B cell (primary cell): ENCODE data around the gene SPATA4. TPM values are rescaled to one million over a fixed set of nuclear protein-coding genes. Genes with fewer than 3 reads are reported as not detected.

Experiments used
- ATAC-seq: fragments of 200-7000 bp; cut with Tn5 transposase; one replicate; pipeline ENCODE4 v1.10.0; 2021; ENCODE audit warnings: low read depth, mild to moderate bottlenecking, moderate number of reproducible peaks, moderate library complexity
- CTCF ChIA-PET: fragments of 350-600 bp; sonication (Branson Sonifier 250); formaldehyde crosslinking; loops from one replicate; lab custom pipeline; 2021; ENCODE audit warnings: antibody characterized with exemption, inconsistent platforms; lab: Charles Lee
- POLR2A ChIA-PET: fragments of 350-600 bp; sonication (Branson Sonifier 250); formaldehyde crosslinking; loops from one replicate; lab custom pipeline; 2021; ENCODE audit warnings: antibody characterized with exemption; lab: Charles Lee
- DNase-seq: peaks from one replicate; pipeline ENCODE4 v3.0.0; 2013
- H2AFZ ChIP-seq: 2 replicates; pipeline ENCODE4 v1.6.1; 2012; ENCODE audit warnings: mild to moderate bottlenecking, low read depth, low read length; ENCODE audit not compliant: insufficient read depth, poor library complexity, severe bottlenecking
- H3K27ac ChIP-seq, 2 donors: 1 replicate in 1 of 2; 2 replicates in 1 of 2; pipeline ENCODE4 v1.5.1; 2012 to 2013; ENCODE audit warnings: low read length in 2 of 2, mild to moderate bottlenecking in 2 of 2, moderate library complexity in 1 of 2
- H3K27me3 ChIP-seq, 4 experiments: fragments of 200-600 bp in 1 of 4; sonication (generic) in 1 of 4; replicated peaks in 1 of 4; 1 replicate in 2 of 4; 2 replicates in 2 of 4; pipeline versions ENCODE4 v1.6.1 to v1.7.0; 2013 to 2016; ENCODE audit warnings: low read length in 3 of 4, mild to moderate bottlenecking in 2 of 4, mixed read lengths in 1 of 4, moderate library complexity in 1 of 4; ENCODE audit not compliant: insufficient read depth in 4 of 4, control insufficient read depth in 3 of 4; ENCODE audit errors: control extremely low read depth in 1 of 4
- H3K36me3 ChIP-seq, 2 experiments: replicated peaks in 1 of 2; 1 replicate in 1 of 2; 2 replicates in 1 of 2; pipeline versions ENCODE4 v1.6.1 to v1.7.1; 2013; ENCODE audit warnings: low read length in 1 of 2; ENCODE audit not compliant: insufficient read depth in 2 of 2, control insufficient read depth in 1 of 2; ENCODE audit errors: control extremely low read depth in 1 of 2, extremely low read depth in 1 of 2
- H3K4me1 ChIP-seq, 2 donors: fragments of 200-600 bp in 1 of 2; sonication (generic) in 1 of 2; 1 replicate in 1 of 2; 2 replicates in 1 of 2; pipeline versions ENCODE4 v1.5.1 to v1.6.1; 2013 to 2017; ENCODE audit warnings: low read length in 2 of 2; ENCODE audit not compliant: control insufficient read depth in 2 of 2, insufficient read depth in 2 of 2
- H3K4me2 ChIP-seq: replicated peaks from 2 replicates; pipeline ENCODE3; 2012; ENCODE audit warnings: mild to moderate bottlenecking, low read depth, low read length; ENCODE audit not compliant: poor library complexity, severe bottlenecking
- H3K4me3 ChIP-seq, 5 experiments: fragments of 200-600 bp in 1 of 5; sonication (generic) in 1 of 5; 1 replicate in 3 of 5; 2 replicates in 2 of 5; pipeline versions ENCODE4 v1.5.1 to v1.7.0; 2011 to 2016; ENCODE audit warnings: low read length in 4 of 5, mild to moderate bottlenecking in 4 of 5, low read depth in 2 of 5, control low read depth in 1 of 5, moderate library complexity in 1 of 5; ENCODE audit not compliant: insufficient read depth in 1 of 5; ENCODE audit errors: control extremely low read depth in 1 of 5, extremely low read depth in 1 of 5
- H3K79me2 ChIP-seq: fragments of 200-600 bp; sonication (generic); one replicate; pipeline ENCODE4 v1.6.0; 2016; ENCODE audit warnings: low read length; ENCODE audit not compliant: control insufficient read depth, insufficient read depth
- H3K9ac ChIP-seq: fragments of 200-600 bp; sonication (generic); 2 replicates; pipeline ENCODE4 v1.6.1; 2017; ENCODE audit warnings: mild to moderate bottlenecking, low read length, moderate library complexity
- H3K9me3 ChIP-seq, 3 donors: one replicate each; pipeline versions ENCODE4 v1.6.1 to v1.7.1; 2013; ENCODE audit warnings: low read length in 2 of 3; ENCODE audit not compliant: control insufficient read depth in 2 of 3, insufficient read depth in 1 of 3; ENCODE audit errors: control extremely low read depth in 1 of 3
- H4K20me1 ChIP-seq: 2 replicates; pipeline ENCODE4 v1.6.0; 2012; ENCODE audit warnings: mild to moderate bottlenecking, low read length; ENCODE audit not compliant: insufficient read depth, control insufficient read depth, poor library complexity, severe bottlenecking
- H3K27ac Mint-ChIP-seq: one replicate; pipeline ENCODE4 v1.8.0; 2021; ENCODE audit warnings: mixed read lengths
- H3K27me3 Mint-ChIP-seq: one replicate; pipeline ENCODE4 v1.8.0; 2021; ENCODE audit warnings: mixed read lengths
- H3K4me1 Mint-ChIP-seq: one replicate; pipeline ENCODE4 v1.8.0; 2021; ENCODE audit warnings: mixed read lengths
- H3K4me3 Mint-ChIP-seq: one replicate; pipeline ENCODE4 v1.8.0; 2021; ENCODE audit warnings: mixed read lengths
- H3K9me3 Mint-ChIP-seq: one replicate; pipeline ENCODE4 v1.8.0; 2022; ENCODE audit warnings: mixed read lengths; ENCODE audit not compliant: insufficient read depth
- EZH2 ChIP-seq: IDR thresholded peaks from 2 replicates; pipeline ENCODE4 v1.6.1; 2012; ENCODE audit warnings: borderline replicate concordance, low read depth, mild to moderate bottlenecking, moderate library complexity, low read length; ENCODE audit not compliant: insufficient read depth, poor library complexity, severe bottlenecking
- intact Hi-C: fragments of 100-400 bp; cut with micrococcal nuclease; formaldehyde crosslinking; loops from one replicate; pipeline ENCODE4 v1.10.0; 2022
- polyA plus RNA-seq: library from polyadenylated mRNA; depleted of rRNA; stranded (reverse); fragments of >200 nt; gene quantifications from 2 replicates; pipeline ENCODE4 v1.2.3, GENCODE V29; 2012
- total RNA-seq, 2 donors: library from RNA; stranded (reverse); fragments of 120-200 nt in 1 of 2; gene quantifications; 1 replicate in 1 of 2; 2 replicates in 1 of 2; pipeline versions ENCODE4 v1.2.3 to v1.2.4, GENCODE V29; 2013 to 2022
- TF ChIP-seq, protein P1 (sequence below): fragments of 200-600 bp; IDR thresholded peaks from one replicate; pipeline ENCODE4 v1.8.0; 2022; ENCODE audit warnings: antibody characterized with exemption, mild to moderate bottlenecking

The SPATA4 gene
- total and polyA plus RNA-seq, 2 donors (not counting 1 experiment from before 2014, with no cell fraction given), result not detected

DNA sequence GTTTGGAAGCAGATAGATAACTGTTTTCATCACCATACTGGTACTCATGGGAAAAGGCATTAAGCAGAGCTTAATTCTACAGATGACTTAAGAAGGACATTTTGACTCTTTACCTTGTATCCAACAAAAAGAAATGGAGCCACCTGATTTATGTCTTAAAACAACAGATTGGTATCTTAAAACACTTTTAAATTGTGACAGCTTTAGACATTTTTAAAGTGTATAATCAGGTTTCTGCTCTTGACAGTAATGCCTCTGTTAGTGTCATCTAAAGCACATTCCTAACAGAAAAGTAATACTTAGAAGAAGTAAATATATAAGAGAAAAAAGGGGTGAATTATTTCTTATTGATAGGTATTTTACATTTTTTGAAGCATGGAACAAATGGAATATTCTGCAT is 55.9 kb downstream of the SPATA4 start:
- TF ChIP-seq, protein P1, sequence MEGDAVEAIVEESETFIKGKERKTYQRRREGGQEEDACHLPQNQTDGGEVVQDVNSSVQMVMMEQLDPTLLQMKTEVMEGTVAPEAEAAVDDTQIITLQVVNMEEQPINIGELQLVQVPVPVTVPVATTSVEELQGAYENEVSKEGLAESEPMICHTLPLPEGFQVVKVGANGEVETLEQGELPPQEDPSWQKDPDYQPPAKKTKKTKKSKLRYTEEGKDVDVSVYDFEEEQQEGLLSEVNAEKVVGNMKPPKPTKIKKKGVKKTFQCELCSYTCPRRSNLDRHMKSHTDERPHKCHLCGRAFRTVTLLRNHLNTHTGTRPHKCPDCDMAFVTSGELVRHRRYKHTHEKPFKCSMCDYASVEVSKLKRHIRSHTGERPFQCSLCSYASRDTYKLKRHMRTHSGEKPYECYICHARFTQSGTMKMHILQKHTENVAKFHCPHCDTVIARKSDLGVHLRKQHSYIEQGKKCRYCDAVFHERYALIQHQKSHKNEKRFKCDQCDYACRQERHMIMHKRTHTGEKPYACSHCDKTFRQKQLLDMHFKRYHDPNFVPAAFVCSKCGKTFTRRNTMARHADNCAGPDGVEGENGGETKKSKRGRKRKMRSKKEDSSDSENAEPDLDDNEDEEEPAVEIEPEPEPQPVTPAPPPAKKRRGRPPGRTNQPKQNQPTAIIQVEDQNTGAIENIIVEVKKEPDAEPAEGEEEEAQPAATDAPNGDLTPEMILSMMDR, result no peak
- TF ChIP-seq EZH2, result no peak
- Mint-ChIP-seq H3K4me3 (no peak overlapping the region), H3K27ac (no peak overlapping the region), H3K4me1 (no peaks in the 10 kb centered on the region), H3K27me3 (no peaks in the 10 kb centered on the region), H3K9me3 (no peaks in the 10 kb centered on the region)
- H4K20me1 ChIP-seq, result no peaks in the 10 kb centered on the region
- H3K27me3 ChIP-seq, result no peaks in the 10 kb centered on the region
- H3K36me3 ChIP-seq, result no peaks in the 10 kb centered on the region
- no peak for DNase-seq
- no peaks in the 10 kb centered on the region for H3K9me3 ChIP-seq
- ATAC-seq, result no peak
- H3K4me3 ChIP-seq, result no peak overlapping the region
- no peak overlapping the region for H2AFZ ChIP-seq
- no peak overlapping the region for H3K27ac ChIP-seq
- ChIA-PET CTCF (interaction anchor here (0.9 kb wide), 1 partner anchor 11 kb away, joined by 3 read pairs; no protein-coding TSS in a partner anchor), POLR2A (no interaction called here)
- H3K9ac ChIP-seq, result no peak overlapping the region
- no peak overlapping the region for H3K4me2 ChIP-seq
- H3K79me2 ChIP-seq, result no peaks in the 10 kb centered on the region
- intact Hi-C loops, result no loop called here
- no peaks in the 10 kb centered on the region for H3K4me1 ChIP-seq

DNA sequence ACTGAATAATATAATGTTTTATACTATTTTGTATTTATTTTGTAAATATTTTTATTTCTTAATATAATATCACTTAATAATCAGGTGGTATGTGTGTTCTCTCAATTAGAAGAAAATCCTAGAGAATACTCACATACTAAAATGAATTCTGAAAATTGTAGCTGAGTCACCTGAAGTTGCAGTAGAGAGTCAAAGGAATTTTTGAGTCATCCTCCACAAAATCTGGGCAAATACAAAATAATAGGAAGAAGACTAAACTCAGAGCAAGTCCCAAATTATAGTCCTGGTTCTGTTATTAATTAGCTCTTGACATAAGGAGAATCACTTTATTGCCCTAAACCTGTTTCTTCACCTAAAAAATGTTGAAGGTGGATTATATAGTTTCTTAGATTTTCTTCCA is 57.8 kb downstream of the SPATA4 start:
- ChIA-PET CTCF (no interaction called here), POLR2A (no interaction called here)
- H3K79me2 ChIP-seq, result no peaks in the 10 kb centered on the region
- no peak overlapping the region for H3K4me2 ChIP-seq
- Mint-ChIP-seq H3K27ac (no peak overlapping the region), H3K4me1 (no peaks in the 10 kb centered on the region), H3K4me3 (no peak overlapping the region), H3K9me3 (no peaks in the 10 kb centered on the region), H3K27me3 (no peaks in the 10 kb centered on the region)
- H3K9me3 ChIP-seq, result no peaks in the 10 kb centered on the region
- H3K4me1 ChIP-seq, result no peaks in the 10 kb centered on the region
- no peak for ATAC-seq
- intact Hi-C loops, result no loop called here
- no peak overlapping the region for H3K9ac ChIP-seq
- DNase-seq, result no peak
- no peak overlapping the region for H2AFZ ChIP-seq
- H4K20me1 ChIP-seq, result no peaks in the 10 kb centered on the region
- no peak for TF ChIP-seq EZH2
- TF ChIP-seq, protein P1, result no peak
- H3K36me3 ChIP-seq, result no peaks in the 10 kb centered on the region
- no peaks in the 10 kb centered on the region for H3K27me3 ChIP-seq
- no peak overlapping the region for H3K4me3 ChIP-seq
- no peak overlapping the region for H3K27ac ChIP-seq
